SH-SY5Y (cell line): ENCODE measurements around the gene UBE2G1.

ENCODE experiments used
- GATA2 ChIP-seq: IDR thresholded peaks from 2 replicates; pipeline ENCODE4 v1.6.1; 2011; ENCODE audit warnings: mild to moderate bottlenecking, low read depth, low read length
- GATA3 ChIP-seq: IDR thresholded peaks from 2 replicates; pipeline ENCODE4 v1.6.1; 2011; ENCODE audit warnings: low read depth, mild to moderate bottlenecking, low read length, moderate library complexity

DNA sequence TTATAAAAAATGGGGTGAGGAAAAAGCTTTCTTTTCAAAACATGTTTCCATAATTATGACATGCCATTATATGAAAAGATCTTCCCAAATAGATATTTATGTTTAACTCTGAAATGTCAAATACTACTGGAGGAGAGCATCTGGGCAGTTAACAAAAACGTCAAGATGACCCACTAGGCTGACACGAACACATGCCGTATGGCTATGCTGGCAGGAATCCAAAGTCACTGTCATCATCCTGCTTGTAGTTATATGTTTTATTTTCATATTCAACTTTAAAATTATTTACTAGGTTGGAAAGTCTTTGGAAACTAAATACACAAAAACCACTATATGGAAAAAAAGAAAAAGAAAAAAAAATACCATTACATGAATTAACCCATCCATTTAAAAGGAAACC, 130.0 kb downstream of the UBE2G1 start:
- TF ChIP-seq GATA2 (no peak), GATA3 (no peak)
